Osteoblast (primary cell): ENCODE data around the gene RBP4. TPM values are rescaled to one million over a fixed set of nuclear protein-coding genes. Genes with fewer than 3 reads are reported as not detected.

Source experiments
- DNase-seq: peaks from one replicate; pipeline ENCODE4 v3.0.0; 2011; ENCODE audit warnings: low spot score, mixed read lengths; ENCODE audit not compliant: insufficient read length; ENCODE audit errors: missing footprints
- H2AFZ ChIP-seq: 2 replicates; pipeline ENCODE4 v1.6.0; 2011; ENCODE audit warnings: mild to moderate bottlenecking, low read length
- H3K27ac ChIP-seq: 2 replicates; pipeline ENCODE4 v1.5.1; 2011; ENCODE audit warnings: mild to moderate bottlenecking, low read depth, low read length, moderate library complexity
- H3K27me3 ChIP-seq: 2 replicates; pipeline ENCODE4 v1.6.0; 2012; ENCODE audit warnings: mild to moderate bottlenecking, control low read depth, inconsistent platforms, low read length, moderate library complexity; ENCODE audit not compliant: insufficient read depth
- H3K36me3 ChIP-seq: 2 replicates; pipeline ENCODE4 v1.5.1; 2011; ENCODE audit warnings: mild to moderate bottlenecking, low read length, control low read depth, moderate library complexity; ENCODE audit not compliant: insufficient read depth
- H3K4me1 ChIP-seq: 2 replicates; pipeline ENCODE4 v1.5.1; 2011; ENCODE audit warnings: mild to moderate bottlenecking, low read length, control low read depth, moderate library complexity; ENCODE audit not compliant: insufficient read depth
- H3K4me2 ChIP-seq: 2 replicates; pipeline ENCODE4 v1.6.0; 2011; ENCODE audit warnings: mild to moderate bottlenecking, low read length; ENCODE audit not compliant: insufficient read depth
- H3K4me3 ChIP-seq: fragments of 200-600 bp; sonication (generic); 3 replicates; pipeline ENCODE4 v1.5.1; 2012; ENCODE audit warnings: mild to moderate bottlenecking, low read length, inconsistent platforms; ENCODE audit not compliant: insufficient read depth
- H3K79me2 ChIP-seq: 2 replicates; pipeline ENCODE4 v1.6.0; 2012; ENCODE audit warnings: mild to moderate bottlenecking, low read length, control low read depth, inconsistent platforms; ENCODE audit not compliant: insufficient read depth
- H3K9me3 ChIP-seq: 2 replicates; pipeline ENCODE4 v1.5.1; 2011; ENCODE audit warnings: low read depth, low read length, control low read depth
- H4K20me1 ChIP-seq: 2 replicates; pipeline ENCODE4 v1.6.0; 2012; ENCODE audit warnings: mild to moderate bottlenecking, low read length, control low read depth; ENCODE audit not compliant: insufficient read depth
- total RNA-seq: library from RNA; depleted of rRNA; stranded (reverse); fragments of >200 nt; gene quantifications from 2 replicates; pipeline ENCODE4 v1.2.3, GENCODE V29; 2012
- TF ChIP-seq, protein P1 (sequence below): IDR thresholded peaks from 2 replicates; pipeline ENCODE4 v1.5.1; 2011; ENCODE audit warnings: mild to moderate bottlenecking, low read depth, low read length, moderate library complexity; ENCODE audit errors: extremely low read depth

Gene RBP4
- total RNA-seq, 1 donor, result 3.3 TPM

DNA sequence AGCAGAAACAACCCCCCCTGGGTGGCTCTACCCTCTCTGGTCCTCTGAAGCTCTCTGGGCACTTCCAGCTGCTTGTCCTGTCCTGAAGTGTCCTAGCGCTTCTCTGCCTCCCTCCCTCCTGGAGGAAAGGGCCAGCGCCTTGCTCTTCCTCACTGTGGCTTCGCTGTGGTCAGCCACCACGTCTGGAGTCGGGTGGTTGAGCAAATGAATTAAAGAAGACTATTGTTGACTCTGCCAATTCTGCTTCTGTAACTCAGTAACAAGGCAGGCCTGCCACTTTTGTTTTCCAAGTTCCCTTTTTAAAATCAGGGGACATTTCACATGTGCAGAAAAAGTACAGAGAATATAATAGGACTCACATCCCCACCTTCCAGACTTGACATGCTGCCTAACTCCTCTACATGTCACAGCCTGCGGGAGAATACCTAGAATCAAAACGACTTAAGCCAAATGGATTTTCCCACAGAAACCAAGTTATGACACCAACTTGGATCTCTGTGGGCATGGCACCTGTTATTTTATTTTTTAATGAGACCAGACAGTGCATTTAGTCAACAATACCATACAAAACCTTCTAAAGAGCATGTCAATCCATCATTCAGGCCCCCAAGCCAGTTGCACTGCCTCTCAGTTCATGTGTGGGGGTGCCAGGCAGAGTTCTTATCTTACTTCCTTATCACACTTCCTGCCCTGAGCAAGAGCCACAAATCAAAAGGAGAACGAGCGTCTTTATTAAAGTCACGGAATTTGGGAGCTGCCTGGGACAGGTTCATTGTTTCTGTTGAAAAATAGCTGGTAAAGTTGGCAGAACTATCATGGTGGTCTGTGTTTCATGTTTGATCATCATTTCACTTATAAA lies 27.8 kb downstream of the RBP4 start:
- H3K27ac ChIP-seq, result no peak overlapping the region
- peaks cover 61% of the 10 kb centered on the region for H3K27me3 ChIP-seq
- H3K9me3 ChIP-seq, result no peaks in the 10 kb centered on the region
- TF ChIP-seq, protein P1, sequence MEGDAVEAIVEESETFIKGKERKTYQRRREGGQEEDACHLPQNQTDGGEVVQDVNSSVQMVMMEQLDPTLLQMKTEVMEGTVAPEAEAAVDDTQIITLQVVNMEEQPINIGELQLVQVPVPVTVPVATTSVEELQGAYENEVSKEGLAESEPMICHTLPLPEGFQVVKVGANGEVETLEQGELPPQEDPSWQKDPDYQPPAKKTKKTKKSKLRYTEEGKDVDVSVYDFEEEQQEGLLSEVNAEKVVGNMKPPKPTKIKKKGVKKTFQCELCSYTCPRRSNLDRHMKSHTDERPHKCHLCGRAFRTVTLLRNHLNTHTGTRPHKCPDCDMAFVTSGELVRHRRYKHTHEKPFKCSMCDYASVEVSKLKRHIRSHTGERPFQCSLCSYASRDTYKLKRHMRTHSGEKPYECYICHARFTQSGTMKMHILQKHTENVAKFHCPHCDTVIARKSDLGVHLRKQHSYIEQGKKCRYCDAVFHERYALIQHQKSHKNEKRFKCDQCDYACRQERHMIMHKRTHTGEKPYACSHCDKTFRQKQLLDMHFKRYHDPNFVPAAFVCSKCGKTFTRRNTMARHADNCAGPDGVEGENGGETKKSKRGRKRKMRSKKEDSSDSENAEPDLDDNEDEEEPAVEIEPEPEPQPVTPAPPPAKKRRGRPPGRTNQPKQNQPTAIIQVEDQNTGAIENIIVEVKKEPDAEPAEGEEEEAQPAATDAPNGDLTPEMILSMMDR, result no peak
- H3K4me3 ChIP-seq, result no peak overlapping the region
- H4K20me1 ChIP-seq, result no peaks in the 10 kb centered on the region
- no peaks in the 10 kb centered on the region for H3K36me3 ChIP-seq
- H3K79me2 ChIP-seq, result no peaks in the 10 kb centered on the region
- no peaks in the 10 kb centered on the region for H3K4me1 ChIP-seq
- DNase-seq, result no peak
- H3K4me2 ChIP-seq, result no peak overlapping the region
- H2AFZ ChIP-seq, result no peak overlapping the region

- peaks cover 68% of the 10 kb centered on the region for H3K27me3 ChIP-seq
- no peak overlapping the region for H3K27ac ChIP-seq
- TF ChIP-seq, protein P1, result no peak
- H3K4me1 ChIP-seq, result no peaks in the 10 kb centered on the region
- no peak for DNase-seq
- H3K4me3 ChIP-seq, result no peak overlapping the region
- H3K9me3 ChIP-seq, result no peaks in the 10 kb centered on the region
- no peaks in the 10 kb centered on the region for H3K79me2 ChIP-seq
- H3K36me3 ChIP-seq, result no peaks in the 10 kb centered on the region
- no peak overlapping the region for H3K4me2 ChIP-seq
- no peaks in the 10 kb centered on the region for H4K20me1 ChIP-seq
- H2AFZ ChIP-seq, result no peak overlapping the region
Measured at GRCh38 chr10:93572606-93573005, 28.4 kb downstream of the RBP4 start.

- Histone ChIP-seq H3K4me1 (no peaks in the 10 kb centered on the region), H3K4me2 (no peak overlapping the region), H3K79me2 (no peaks in the 10 kb centered on the region), H3K36me3 (no peaks in the 10 kb centered on the region), H4K20me1 (no peaks in the 10 kb centered on the region), H3K4me3 (no peak overlapping the region), H3K9me3 (no peaks in the 10 kb centered on the region), H2AFZ (no peak overlapping the region), H3K27ac (no peak overlapping the region), H3K27me3 (peaks cover 84% of the 10 kb centered on the region)
- TF ChIP-seq, protein P1, result no peak
- DNase-seq, result no peak
Measured at GRCh38 chr10:93570383-93570782, 30.7 kb downstream of the RBP4 start.

DNA sequence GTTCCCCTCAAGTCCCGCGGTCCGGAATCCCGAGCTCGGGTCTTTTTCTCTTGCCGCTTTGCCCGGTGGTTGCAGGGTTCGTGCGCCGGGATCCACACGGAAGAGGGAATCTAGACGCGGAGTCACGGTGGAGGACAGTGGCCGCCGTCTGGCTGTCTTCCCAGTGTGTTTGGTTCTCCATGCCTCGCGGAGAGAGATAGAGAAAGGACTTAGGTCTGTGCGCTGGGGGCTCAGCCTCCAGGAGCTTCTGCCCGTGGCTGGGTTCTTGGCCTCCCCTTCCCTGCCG lies 33.0 kb downstream of the RBP4 start:
- no peak for DNase-seq
- Histone ChIP-seq H3K4me3 (no peak overlapping the region), H2AFZ (no peak overlapping the region), H3K36me3 (no peaks in the 10 kb centered on the region), H3K27ac (no peak overlapping the region), H4K20me1 (no peaks in the 10 kb centered on the region), H3K4me2 (no peak overlapping the region), H3K79me2 (no peaks in the 10 kb centered on the region), H3K4me1 (no peaks in the 10 kb centered on the region), H3K9me3 (no peaks in the 10 kb centered on the region), H3K27me3 (peaks cover 85% of the 10 kb centered on the region)
- TF ChIP-seq, protein P1, result no peak
